BE2C (cell line): Measurements from ENCODE around the gene HDHD3.

Source experiments
- DNase-seq: peaks from one replicate; pipeline ENCODE4 v3.0.0-alpha.2; 2020
- H3K27me3 ChIP-seq: fragments of 250-450 bp; sonication (Bioruptor Pico); 2 replicates; pipeline ENCODE4 v1.5.1; 2020; ENCODE audit warnings: mild to moderate bottlenecking
- H3K36me3 ChIP-seq: fragments of 250-450 bp; sonication (Bioruptor Pico); 2 replicates; pipeline ENCODE4 v1.5.1; 2020; ENCODE audit warnings: mild to moderate bottlenecking
- H3K4me1 ChIP-seq: fragments of 250-450 bp; sonication (Bioruptor Pico); 2 replicates; pipeline ENCODE4 v1.5.1; 2020
- H3K4me3 ChIP-seq: 2 replicates; pipeline ENCODE4 v1.5.1; 2011; ENCODE audit warnings: low read depth, low read length
- H3K9me3 ChIP-seq: fragments of 250-450 bp; sonication (Bioruptor Pico); 2 replicates; pipeline ENCODE4 v1.5.1; 2020
- CTCF ChIP-seq: IDR thresholded peaks from 2 replicates; pipeline ENCODE4 v1.5.1; 2012; ENCODE audit warnings: mild to moderate bottlenecking, low read depth, low read length

HDHD3 gene

GRCh38 chr9:113328045-113328782 is 48.6 kb downstream of the HDHD3 start:
- Histone ChIP-seq H3K9me3 (no peaks in the 10 kb centered on the region), H3K4me3 (no peak overlapping the region), H3K36me3 (no peaks in the 10 kb centered on the region), H3K27me3 (no peaks in the 10 kb centered on the region), H3K4me1 (no peaks in the 10 kb centered on the region)
- TF ChIP-seq CTCF = no peak
- no peak for DNase-seq

- H3K9me3 ChIP-seq = no peaks in the 10 kb centered on the region
- H3K4me1 ChIP-seq = no peaks in the 10 kb centered on the region
- no peak for TF ChIP-seq CTCF
- no peak for DNase-seq
- H3K4me3 ChIP-seq = no peak overlapping the region
- H3K27me3 ChIP-seq = no peaks in the 10 kb centered on the region
- H3K36me3 ChIP-seq = no peaks in the 10 kb centered on the region
These were observed 50.6 kb downstream of the HDHD3 start for GRCh38 chr9:113326230-113326629.
